GM19328 (cell line): ENCODE data around the gene CAPN5.

ENCODE experiments used
- ATAC-seq: cut with Tn5 transposase; IDR thresholded peaks from one replicate; pipeline ENCODE4 v1.9.1; 2021; ENCODE audit warnings: mild to moderate bottlenecking, moderate library complexity; ENCODE audit not compliant: unreplicated experiment

The CAPN5 gene

DNA sequence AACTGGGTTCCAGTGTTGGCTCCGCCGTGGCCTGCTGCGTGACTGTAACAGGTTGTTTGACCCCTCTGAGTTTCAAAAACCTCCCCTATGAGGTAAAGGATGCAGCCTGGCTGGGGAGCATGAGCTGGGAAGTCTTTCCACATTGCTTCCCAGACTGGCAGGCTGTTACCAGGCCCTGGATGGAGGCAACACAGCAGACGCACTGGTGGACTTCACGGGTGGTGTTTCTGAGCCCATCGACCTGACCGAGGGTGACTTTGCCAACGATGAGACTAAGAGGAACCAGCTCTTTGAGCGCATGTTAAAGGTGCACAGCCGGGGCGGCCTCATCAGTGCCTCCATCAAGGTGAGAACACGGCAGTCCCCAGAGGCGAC is 47.3 kb downstream of the CAPN5 start:
- no peak for ATAC-seq

DNA sequence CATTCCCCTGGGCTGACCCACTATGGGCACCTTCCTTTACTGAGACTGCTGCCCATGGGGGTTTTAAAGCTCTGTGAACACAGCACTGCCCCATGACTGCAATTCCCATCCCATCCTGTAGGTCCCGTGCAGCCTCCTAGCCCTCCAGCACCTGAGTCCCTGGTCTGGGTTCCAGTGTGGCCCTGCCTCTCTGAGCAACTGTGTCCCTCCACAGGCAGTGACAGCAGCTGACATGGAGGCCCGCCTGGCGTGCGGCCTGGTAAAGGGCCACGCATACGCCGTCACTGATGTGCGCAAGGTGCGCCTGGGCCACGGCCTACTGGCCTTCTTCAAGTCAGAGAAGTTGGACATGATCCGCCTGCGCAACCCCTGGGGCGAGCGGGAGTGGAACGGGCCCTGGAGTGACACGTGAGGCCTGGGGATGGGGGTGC is 48.4 kb downstream of the CAPN5 start:
- no peak for ATAC-seq

DNA sequence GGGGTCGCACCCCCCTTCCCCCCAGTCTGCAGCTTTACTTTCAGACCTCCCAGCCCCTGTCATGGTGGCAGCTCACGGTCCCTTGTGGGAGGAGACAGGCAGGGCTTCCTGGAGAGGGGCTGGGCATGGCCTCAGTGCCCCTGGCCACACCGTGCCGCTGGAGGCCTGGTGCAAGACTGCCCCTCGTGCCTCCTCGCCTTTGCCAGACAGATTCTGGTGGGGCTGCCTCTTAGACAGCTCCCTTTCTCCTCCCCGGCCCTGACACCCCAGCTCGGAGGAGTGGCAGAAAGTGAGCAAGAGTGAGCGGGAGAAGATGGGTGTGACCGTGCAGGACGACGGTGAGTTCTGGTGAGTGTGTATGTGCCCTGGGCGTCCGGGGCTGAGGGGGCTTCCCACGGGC is 49.2 kb downstream of the CAPN5 start:
- no peak for ATAC-seq

DNA sequence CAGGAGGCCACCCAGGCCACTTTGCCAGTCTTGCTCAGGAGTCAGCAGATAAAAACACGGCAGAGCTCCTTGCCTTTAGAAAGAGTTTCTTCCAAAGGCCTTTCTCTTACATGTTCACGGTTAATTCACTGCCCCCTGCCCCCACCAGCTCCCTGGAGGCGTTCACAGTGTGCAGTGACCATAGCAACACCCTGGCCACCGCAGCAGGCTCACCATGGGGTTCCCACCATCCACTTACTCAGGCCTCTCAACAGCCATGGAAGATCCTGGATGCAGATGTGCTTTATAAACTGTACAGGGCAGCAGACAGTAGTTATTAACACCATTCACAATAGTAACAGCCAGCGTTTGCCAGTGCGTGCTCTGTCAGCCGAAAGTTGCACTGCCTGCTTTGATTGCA is 50.7 kb downstream of the CAPN5 start:
- no peak for ATAC-seq

DNA sequence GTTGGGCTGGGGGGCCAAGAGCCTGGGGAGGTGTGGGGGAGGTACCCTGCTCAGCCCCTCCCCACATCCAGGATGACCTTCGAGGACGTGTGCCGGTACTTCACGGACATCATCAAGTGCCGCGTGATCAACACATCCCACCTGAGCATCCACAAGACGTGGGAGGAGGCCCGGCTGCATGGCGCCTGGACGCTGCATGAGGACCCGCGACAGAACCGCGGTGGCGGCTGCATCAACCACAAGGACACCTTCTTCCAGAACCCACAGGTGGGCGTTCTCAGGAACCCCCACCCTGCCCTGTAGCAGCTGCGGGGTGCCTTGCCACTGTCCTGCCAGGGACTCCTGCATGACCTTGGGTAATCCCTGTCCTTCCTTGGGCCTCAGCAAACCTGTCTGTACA is 51.3 kb downstream of the CAPN5 start:
- no peak for ATAC-seq

DNA sequence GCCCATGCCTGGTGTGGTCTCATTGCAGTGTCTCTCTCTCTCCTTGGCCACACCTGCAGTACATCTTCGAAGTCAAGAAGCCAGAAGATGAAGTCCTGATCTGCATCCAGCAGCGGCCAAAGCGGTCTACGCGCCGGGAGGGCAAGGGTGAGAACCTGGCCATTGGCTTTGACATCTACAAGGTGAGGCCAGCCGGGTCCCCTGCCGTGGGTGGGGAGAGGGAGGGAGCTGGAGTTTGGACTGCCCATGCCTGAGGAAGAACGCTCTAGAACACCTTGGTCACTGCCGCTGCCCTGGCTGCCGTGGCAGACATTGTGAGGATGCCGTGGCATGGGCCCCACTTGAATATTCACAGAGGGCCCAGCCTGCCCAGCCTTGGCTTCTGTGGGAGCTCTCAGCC is 52.2 kb downstream of the CAPN5 start:
- no peak for ATAC-seq

DNA sequence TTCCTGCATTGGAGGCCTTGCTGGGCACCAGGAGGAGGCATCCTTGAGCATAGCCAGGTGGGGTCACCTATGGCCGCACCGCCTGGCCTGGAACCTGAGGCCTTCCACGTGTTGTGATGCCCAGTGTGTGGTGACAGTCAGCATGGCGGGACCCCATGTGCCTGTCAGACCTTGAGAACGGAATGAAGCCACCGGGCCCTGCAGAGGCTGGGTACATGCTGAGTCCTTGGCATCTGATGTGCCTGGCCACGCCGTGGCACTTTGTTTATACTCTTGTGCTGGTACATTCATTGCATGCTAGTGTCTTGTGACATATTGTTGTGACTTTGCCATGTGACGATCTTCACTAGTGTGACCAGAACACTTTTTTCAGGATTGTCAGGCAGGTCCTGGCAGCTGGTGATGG is 52.8 kb downstream of the CAPN5 start:
- no peak for ATAC-seq

DNA sequence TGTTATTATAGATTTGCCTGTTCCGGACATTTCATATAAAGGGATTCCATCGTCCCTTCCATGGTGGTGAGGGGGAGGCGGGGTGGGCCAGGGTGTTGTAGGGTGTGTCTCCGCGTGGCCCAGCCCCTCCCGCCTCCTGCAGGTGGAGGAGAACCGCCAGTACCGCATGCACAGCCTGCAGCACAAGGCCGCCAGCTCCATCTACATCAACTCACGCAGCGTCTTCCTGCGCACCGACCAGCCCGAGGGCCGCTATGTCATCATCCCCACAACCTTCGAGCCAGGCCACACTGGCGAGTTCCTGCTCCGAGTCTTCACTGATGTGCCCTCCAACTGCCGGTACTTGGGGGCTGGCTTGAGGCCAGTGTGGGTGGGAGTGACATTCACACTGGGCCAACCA is 53.8 kb downstream of the CAPN5 start:
- ATAC-seq, result no peak

DNA sequence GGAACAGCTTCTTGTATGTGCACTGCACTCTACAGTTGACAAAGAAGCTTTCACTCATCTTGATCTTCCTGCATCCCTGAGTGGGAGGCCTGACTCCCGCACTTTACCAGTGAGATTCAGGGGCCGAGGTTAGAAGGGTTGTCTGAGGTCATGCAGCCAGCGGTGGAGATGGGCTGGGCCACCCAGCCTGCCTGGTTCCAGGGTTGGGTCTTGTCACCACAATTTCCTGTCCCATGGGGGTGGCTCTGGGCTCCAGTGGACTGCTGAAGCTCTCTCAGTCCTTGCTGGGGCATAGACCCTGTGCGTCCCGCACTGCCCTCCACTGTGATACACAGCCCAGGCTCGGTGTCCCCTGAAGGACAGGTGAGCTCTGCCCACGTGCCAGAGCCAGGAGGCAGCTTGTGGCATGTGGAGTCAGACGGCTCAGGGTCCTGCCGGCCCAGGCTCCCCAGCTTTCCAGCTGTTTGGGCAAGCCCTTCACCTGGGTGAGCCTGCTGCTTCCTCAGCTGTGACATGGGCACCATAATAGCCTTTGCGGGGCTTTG is 54.4 kb downstream of the CAPN5 start:
- ATAC-seq, result no peak

DNA sequence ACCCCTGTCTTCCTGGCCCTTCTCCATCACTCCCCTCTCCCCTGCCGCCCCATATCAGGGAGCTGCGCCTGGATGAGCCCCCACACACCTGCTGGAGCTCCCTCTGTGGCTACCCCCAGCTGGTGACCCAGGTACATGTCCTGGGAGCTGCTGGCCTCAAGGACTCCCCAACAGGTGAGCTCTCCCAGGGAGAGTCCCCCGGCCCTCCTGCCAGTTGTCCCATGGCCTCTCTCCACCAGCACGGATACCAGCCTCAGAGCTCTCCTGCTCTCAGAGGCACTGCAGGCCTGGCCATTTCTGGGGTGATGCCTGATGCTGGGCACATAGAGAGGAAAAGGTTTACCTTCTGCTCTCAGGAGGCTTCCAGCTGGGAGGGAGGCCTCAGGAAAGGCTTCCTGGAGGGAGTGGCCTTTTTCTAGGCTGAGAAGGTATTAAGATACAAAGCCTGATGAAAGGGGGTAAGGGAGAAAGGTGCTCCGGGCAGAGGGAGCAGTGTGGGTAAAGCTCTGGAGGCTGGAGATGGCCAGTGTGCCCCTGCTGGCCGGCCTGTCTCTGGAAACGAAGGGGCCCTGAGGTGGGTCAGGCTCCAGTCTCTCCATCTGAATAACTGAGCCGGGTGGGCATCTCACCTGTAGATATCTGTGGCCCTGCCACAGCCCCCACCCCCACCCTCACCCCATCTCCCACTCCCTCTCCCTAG is 55.3 kb downstream of the CAPN5 start:
- no peak for ATAC-seq

DNA sequence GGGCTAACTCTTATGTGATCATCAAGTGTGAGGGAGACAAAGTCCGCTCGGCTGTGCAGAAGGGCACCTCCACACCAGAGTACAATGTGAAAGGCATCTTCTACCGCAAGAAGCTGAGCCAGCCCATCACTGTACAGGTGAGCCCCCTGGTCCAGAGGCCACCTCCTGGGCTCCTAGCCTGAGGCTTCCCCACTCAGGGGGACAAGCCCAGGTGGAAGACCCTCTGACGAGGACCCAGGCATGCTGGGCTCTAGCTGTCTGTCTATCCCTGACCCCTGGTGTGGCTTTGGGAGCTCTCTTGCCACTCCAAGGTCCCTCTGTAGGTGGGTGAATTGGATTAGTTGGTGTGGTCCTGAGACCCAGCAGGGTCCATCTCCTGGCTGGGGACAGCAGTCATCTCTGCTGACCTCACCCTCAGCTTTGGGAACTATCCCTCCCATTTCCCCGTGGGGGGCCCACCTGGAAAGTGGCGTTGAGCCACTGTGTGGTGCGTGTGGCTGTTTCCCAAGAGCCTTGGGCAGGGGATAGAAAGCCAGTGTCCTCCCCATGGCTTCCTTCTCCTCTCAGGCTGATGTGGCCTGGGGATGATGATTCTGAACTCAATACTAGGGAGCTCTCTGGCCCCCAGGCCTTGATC is 55.9 kb downstream of the CAPN5 start:
- ATAC-seq, result no peak

DNA sequence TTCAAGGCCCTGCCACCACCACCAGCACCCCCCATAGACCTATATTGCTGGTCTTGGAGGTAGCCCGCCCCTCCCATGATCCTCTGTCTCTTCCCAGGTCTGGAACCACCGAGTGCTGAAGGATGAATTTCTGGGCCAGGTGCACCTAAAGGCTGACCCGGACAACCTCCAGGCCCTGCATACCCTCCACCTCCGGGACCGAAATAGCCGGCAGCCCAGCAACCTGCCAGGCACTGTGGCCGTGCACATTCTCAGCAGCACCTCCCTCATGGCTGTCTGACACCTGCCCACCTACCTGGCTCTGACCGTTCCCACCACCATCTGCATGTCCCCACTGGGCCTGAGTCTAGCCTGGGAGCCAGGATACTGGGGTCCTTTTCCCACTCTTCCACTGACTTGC is 56.8 kb downstream of the CAPN5 start:
- no peak for ATAC-seq

DNA sequence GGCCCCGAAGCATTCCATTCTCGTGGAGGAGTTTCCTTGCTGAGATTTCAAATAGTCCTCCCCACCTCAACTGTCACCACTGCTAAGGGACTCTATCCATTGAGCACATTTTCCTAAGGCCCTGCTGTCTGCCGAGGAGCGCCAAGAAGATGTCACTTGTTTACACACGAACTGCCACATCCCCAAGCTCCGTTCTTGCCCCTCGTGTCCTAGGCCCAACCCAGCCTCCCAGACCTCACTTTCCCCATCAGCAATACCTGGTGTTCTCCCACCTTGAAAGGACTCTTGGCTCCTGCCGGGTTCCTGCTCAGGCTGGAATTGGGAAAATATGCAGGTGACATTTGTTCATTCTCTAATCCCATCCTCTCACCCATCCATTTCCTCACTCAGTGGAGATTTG is 57.3 kb downstream of the CAPN5 start:
- ATAC-seq, result no peak

DNA sequence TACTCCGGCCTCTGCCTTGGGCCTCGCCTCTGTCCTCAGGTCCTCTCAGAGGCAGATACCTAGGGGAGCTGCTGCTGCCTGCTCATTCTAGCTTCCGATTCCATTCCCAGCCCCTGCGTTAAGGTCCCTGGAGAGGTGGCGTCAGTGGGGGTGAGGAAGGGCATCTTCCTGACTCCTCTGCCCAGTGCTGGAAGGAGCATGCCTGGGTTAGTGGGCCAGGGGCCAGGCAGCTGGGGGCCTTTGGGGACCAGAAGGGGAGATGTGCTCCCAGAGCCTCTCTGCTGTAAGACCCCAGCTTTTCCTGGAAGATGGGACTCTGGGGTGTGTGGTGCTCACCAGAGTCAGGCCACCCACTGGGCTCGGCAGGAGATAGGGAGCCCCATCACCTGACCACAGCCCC is 57.7 kb downstream of the CAPN5 start:
- no peak for ATAC-seq

DNA sequence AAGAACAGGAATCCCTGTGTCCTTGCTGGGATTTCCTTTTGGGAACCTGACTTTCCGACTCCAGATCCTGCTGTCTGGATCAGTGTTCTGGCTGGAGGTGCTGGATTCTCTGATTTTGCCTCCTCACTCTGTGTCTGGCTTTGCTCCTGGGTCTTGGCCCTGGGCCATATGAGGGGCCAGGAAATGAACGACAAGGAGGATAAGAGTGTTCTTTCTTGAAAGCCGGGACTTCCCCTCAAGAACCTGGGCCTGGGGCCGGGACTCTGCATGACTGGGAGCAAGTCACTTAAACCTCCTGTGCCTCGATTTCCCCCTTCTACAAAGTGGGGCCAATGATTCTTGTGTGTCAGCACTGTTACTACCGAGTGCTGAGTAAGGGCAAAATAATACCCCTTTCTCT is 58.4 kb downstream of the CAPN5 start:
- ATAC-seq, result no peak

DNA sequence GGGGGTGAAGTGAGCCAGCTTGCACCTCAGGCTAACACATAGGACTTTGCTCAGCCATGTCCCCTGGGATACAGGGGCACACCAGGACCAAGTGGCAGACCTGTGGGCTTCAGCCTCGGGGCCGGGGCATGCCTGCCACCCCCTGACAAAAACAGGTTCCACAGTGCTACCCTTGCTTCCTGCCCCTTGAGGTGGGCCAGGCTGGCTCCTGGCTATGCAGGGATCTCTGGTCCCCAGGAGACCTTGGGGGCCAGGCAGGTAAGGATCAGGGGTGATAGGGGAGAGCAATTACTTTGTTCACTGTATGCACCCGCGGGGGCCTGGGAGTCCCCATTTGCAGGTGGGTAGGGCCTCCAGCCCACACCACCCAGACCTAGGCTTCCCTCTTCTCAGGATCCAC is 58.9 kb downstream of the CAPN5 start:
- ATAC-seq, result no peak

DNA sequence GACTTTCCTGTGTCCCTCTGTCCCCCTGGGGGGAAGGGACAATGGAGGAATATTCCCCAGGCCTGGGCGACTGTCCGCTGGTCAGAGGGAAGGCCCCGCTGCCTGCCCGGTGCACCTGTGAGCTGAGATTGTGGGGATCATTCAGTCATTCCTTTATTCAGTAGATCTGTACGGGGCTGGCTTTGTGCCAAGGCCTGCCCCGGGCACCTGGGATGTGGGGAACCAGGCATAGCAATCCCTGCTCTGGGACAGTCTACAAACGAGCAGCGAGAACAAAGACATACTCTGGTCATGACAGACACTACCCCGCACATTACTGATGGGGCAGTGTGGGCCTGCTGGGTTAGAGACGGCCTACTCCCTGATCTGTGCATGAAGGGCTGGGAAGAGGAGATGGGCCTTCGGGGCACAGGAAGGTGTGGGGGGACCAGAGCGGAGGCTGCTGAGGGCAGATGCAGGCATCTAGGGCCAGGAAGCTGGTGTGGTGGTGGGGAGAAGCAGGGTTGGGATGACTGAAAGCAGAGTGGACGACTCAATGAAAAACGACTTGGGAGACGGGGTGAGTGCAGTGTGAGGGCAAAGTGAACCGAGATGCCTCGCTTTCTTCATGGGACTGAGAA is 59.5 kb downstream of the CAPN5 start:
- ATAC-seq, result no peak

DNA sequence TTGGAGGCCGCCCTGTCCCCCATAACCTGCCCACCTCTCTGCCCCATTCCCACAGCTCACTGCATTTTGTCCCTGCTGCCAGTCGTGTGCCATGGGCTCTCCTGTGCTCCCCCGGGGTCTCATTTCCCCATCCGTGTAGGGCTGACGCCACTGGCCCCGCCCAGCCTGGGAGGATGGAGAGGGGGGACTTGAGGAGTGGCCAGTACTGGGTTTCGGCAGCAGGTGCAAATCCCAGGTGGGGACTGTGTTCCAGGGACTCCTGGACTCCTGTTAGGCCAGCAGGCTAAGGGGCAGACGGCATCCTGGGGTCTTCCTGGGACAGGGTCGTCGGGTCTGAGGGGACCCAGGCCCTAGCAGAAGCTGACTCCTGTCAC is 60.1 kb downstream of the CAPN5 start:
- no peak for ATAC-seq

DNA sequence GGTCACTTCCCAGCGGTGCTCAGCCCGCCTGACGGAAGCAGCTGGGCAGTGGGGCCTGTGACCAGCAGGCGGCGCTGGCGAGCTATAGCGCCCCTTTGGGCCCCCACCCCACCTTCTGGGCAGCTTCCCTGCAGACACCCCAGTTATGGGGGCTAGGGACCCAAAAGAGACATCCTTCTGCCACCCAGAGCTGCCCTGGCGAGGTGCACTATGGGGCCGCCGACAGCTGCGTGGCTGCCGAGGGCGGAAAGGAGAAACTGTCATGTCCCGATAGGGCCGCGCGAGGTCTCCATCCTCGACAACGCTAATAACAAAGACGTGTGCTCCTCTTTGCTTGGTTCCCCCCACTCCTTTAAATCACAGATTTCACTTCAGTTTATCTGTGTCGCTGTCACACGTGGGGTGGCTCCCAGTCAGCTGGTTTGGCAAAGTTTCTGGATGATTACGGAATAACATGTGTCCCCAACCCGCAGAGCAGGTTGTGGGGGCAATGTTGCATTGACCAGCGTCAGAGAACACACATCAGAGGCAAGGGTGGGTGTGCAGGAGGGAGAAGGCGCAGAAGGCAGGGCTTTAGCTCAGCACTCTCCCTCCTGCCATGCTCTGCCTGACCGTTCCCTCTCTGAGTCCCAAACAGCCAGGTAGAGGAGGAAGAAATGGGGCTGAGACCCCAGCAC is 60.6 kb downstream of the CAPN5 start:
- ATAC-seq, result no peak

DNA sequence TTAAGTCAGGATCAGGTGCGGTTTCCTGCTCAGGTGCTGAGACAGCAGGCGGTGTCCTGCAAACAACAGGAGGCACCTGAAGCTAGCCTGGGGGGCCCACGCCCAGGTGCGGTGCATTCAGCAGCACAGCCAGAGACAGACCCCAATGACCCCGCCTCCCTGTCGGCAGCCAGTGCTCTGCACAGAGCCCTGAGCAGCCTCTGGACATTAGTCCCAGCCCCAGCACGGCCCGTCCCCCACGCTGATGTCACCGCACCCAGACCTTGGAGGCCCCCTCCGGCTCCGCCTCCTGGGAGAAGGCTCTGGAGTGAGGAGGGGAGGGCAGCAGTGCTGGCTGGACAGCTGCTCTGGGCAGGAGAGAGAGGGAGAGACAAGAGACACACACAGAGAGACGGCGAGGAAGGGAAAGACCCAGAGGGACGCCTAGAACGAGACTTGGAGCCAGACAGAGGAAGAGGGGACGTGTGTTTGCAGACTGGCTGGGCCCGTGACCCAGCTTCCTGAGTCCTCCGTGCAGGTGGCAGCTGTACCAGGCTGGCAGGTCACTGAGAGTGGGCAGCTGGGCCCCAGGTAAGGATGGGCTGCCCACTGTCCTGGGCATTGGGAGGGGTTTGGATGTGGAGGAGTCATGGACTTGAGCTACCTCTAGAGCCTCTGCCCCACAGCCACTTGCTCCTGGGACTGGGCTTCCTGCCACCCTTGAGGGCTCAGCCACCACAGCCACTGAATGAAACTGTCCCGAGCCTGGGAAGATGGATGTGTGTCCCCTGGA is 61.3 kb downstream of the CAPN5 start, which contains the start of gene MYO7A:
Gene MYO7A, plus strand, starts transcription at position 327 of the 772 bp plus-strand sequence. CDS start 2,389 bp downstream, outside the sequence.
- no peak for ATAC-seq
